GM12801 (cell line): ENCODE measurements around the gene MVP.

ENCODE experiments used
- CTCF ChIP-seq: IDR thresholded peaks from one replicate; pipeline ENCODE4 v1.5.1; 2011; ENCODE audit warnings: control low read depth; ENCODE audit not compliant: insufficient read length; ENCODE audit errors: extremely low read depth

The MVP gene

GRCh38 chr16:29841631-29842030, 21.4 kb downstream of the MVP start:
- no peak for TF ChIP-seq CTCF

- no peak for TF ChIP-seq CTCF
Measured at GRCh38 chr16:29842732-29843346, 22.6 kb downstream of the MVP start.

- TF ChIP-seq CTCF, result no peak
Measured at GRCh38 chr16:29843931-29844330, 23.7 kb downstream of the MVP start.

GRCh38 chr16:29844575-29845331, 24.5 kb downstream of the MVP start:
- TF ChIP-seq CTCF, result no peak

- TF ChIP-seq CTCF, result no peak
Measured at GRCh38 chr16:29845656-29846055, 25.4 kb downstream of the MVP start.

- no peak for TF ChIP-seq CTCF
Measured at GRCh38 chr16:29848420-29849297, 28.4 kb downstream of the MVP start.

GRCh38 chr16:29849505-29849904, 29.2 kb downstream of the MVP start:
- no peak for TF ChIP-seq CTCF
